ENCODE results near the gene NTHL1. TPM values are rescaled to one million over a fixed set of nuclear protein-coding genes. Genes with fewer than 3 reads are reported as not detected.

Gene NTHL1
- total and polyA plus RNA-seq, 2 of the 4 experiments (the other 2 are of a cell fraction), result 22.8 to 28.0 TPM

GRCh38 chr16:2044541-2044940, 3.1 kb downstream of the NTHL1 start:
- no peaks in the 10 kb centered on the region for H3K27me3 ChIP-seq (ENCODE audit: control insufficient read depth, insufficient read depth, low read length)
- ATAC-seq (ENCODE audit: low read depth), result no peak
- in situ Hi-C loops (cut with MboI; ENCODE audit: low sequenced_read_pairs), result no loop called here

More at GRCh38 chr16:2044541-2044940, 3.1 kb downstream of the NTHL1 start:
- no peak for DNase-seq
- Histone ChIP-seq H4K91ac (ENCODE audit: insufficient read depth, low read depth, low read length) (no peak overlapping the region), H3K23ac (ENCODE audit: low read depth, low read length) (no peak overlapping the region), H3K14ac (replicated peaks; ENCODE audit: low read depth, low read length) (no peak overlapping the region), H4K20me1 (ENCODE audit: insufficient read depth, low read length) (no peaks in the 10 kb centered on the region; the same call in none of the 2 replicates), H3K27ac (ENCODE audit: insufficient read depth, low read length) (no peak overlapping the region), H2AFZ (replicated peaks; ENCODE audit: low read length, poor library complexity) (no peak overlapping the region), H3K4ac (ENCODE audit: low read depth, low read length) (no peak overlapping the region), H3K56ac (ENCODE audit: extremely low read depth, insufficient read depth, low read length) (no peak overlapping the region), H2BK5ac (ENCODE audit: low read depth, low read length, poor library complexity, severe bottlenecking) (no peak overlapping the region), H2BK20ac (ENCODE audit: low read depth, low read length) (no peak overlapping the region), H4K8ac (ENCODE audit: low read depth in 2 of 2, low read length in 2 of 2) (no peak overlapping the region), H3K36me3 (ENCODE audit: control insufficient read depth, insufficient read depth, low read length) (peaks cover 5% of the 10 kb centered on the region; the same call in 1 of the 2 replicates), H4K5ac (ENCODE audit: low read depth, low read length) (no peak overlapping the region), H2AK9ac (replicated peaks; ENCODE audit: low read depth, low read length, poor library complexity) (no peak overlapping the region), H2AK5ac (ENCODE audit: low read depth, low read length) (0 out of 2 replicates have a peak overlapping the region, but pooled peaks have one; percentile 13), H3K9ac (ENCODE audit: low read depth, low read length) (no peak overlapping the region), H2BK120ac (ENCODE audit: low read depth, low read length) (no peak overlapping the region), H3K79me1 (ENCODE audit: low read depth in 1 of 2, low read length in 2 of 2) (peaks cover 21 to 46% of the 10 kb centered on the region in 2 experiments), H3K4me2 (ENCODE audit: low read depth, low read length) (no peak overlapping the region), H3K9me1 (ENCODE audit: insufficient read depth, low read length) (peaks cover 13% of the 10 kb centered on the region), H3K18ac (ENCODE audit: low read depth, low read length) (no peak overlapping the region), H3K4me1 (ENCODE audit: control insufficient read depth, insufficient read depth, low read length) (peaks cover 29% of the 10 kb centered on the region), H2BK15ac (ENCODE audit: low read depth, low read length) (no peak overlapping the region), H3K9me3 (ENCODE audit: control insufficient read depth, insufficient read depth, low read length) (no peaks in the 10 kb centered on the region), H3K4me3 (ENCODE audit: insufficient read depth, low read depth, low read length) (no peak overlapping the region)
- no TSS peak for BruUV-seq (replicated peaks)
- WGBS, 2 experiments (ENCODE audit: extremely low coverage in 2 of 2, insufficient read length in 1 of 2), result 93% methylated on average over 12 of the region's 22 CpGs; no CpG with 5 or more reads in 1 of the 2 experiments
- intact Hi-C loops (cut with micrococcal nuclease) (no loop called here), dilution Hi-C loops (cut with HindIII; ENCODE audit: low sequenced_read_pairs, unreplicated experiment) (no loop called here)
- ChIA-PET POLR2A (ENCODE audit: unreplicated experiment) (interaction anchor here (1.5 kb wide), 1 partner anchor 11 kb away, joined by 6 read pairs; no protein-coding TSS in a partner anchor), CTCF (no interaction called here)
- no peak for TF ChIP-seq RAD21 (IDR thresholded peaks at IDR 0.05; ENCODE audit: low read length)
- TF ChIP-seq USF2 (IDR thresholded peaks at IDR 0.05; ENCODE audit: low read depth, low read length), result no peak
- no peak for TF ChIP-seq CHD1 (IDR thresholded peaks at IDR 0.05; ENCODE audit: low read depth, low read length)
- TF ChIP-seq, protein P1, sequence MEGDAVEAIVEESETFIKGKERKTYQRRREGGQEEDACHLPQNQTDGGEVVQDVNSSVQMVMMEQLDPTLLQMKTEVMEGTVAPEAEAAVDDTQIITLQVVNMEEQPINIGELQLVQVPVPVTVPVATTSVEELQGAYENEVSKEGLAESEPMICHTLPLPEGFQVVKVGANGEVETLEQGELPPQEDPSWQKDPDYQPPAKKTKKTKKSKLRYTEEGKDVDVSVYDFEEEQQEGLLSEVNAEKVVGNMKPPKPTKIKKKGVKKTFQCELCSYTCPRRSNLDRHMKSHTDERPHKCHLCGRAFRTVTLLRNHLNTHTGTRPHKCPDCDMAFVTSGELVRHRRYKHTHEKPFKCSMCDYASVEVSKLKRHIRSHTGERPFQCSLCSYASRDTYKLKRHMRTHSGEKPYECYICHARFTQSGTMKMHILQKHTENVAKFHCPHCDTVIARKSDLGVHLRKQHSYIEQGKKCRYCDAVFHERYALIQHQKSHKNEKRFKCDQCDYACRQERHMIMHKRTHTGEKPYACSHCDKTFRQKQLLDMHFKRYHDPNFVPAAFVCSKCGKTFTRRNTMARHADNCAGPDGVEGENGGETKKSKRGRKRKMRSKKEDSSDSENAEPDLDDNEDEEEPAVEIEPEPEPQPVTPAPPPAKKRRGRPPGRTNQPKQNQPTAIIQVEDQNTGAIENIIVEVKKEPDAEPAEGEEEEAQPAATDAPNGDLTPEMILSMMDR (conservative IDR thresholded peaks at IDR 0.05; ENCODE audit: low read depth, low read length), result no peak
- TF ChIP-seq MXI1 (IDR thresholded peaks at IDR 0.05; ENCODE audit: borderline replicate concordance, low read depth, low read length), result no peak
- no peak for TF ChIP-seq RCOR1 (IDR thresholded peaks at IDR 0.05; ENCODE audit: insufficient replicate concordance, low read length)
- TF ChIP-seq FOS (IDR thresholded peaks at IDR 0.05; ENCODE audit: low read depth, low read length), result no peak
- no peak for TF ChIP-seq BHLHE40 (IDR thresholded peaks at IDR 0.05; ENCODE audit: low read depth, low read length)
- TF ChIP-seq POLR2A (IDR thresholded peaks at IDR 0.05; ENCODE audit: low read depth, low read length), result no peak
